H1 (cell line): ENCODE measurements around the gene TBX21. TPM values are rescaled to one million over a fixed set of nuclear protein-coding genes. Genes with fewer than 3 reads are reported as not detected.

Experiments used
- EGR1 ChIP-seq: IDR thresholded peaks from 2 replicates; pipeline ENCODE4 v1.6.1; 2011; ENCODE audit warnings: low read depth, low read length, borderline replicate concordance
- FOSL1 ChIP-seq: IDR thresholded peaks from 2 replicates; pipeline ENCODE4 v1.6.1; 2011; ENCODE audit warnings: mild to moderate bottlenecking, low read depth, low read length, moderate library complexity; ENCODE audit not compliant: insufficient read depth
- HDAC2 ChIP-seq, 2 experiments: fragments of 300-600 bp in 1 of 2; sonication (generic) in 1 of 2; IDR thresholded peaks; 2 replicates each; pipeline ENCODE4 v1.6.1; 2011 to 2012; ENCODE audit warnings: low read depth in 2 of 2, low read length in 2 of 2, mild to moderate bottlenecking in 2 of 2, moderate library complexity in 2 of 2, borderline replicate concordance in 1 of 2, inconsistent platforms in 1 of 2
- SP4 ChIP-seq: IDR thresholded peaks from 2 replicates; pipeline ENCODE4 v1.6.1; 2012; ENCODE audit warnings: low read length, inconsistent platforms
- TAF7 ChIP-seq: optimal IDR thresholded peaks from 2 replicates; pipeline ENCODE3; 2011; ENCODE audit warnings: low read depth, mild to moderate bottlenecking, inconsistent platforms, low read length, moderate library complexity, borderline replicate concordance
- ZNF274 ChIP-seq: IDR thresholded peaks from 2 replicates; pipeline ENCODE4 v1.7.0; 2012; ENCODE audit warnings: low read length, borderline replicate concordance; ENCODE audit errors: extremely low read depth
- polyA plus RNA-seq, 7 experiments: library from polyadenylated mRNA; depleted of rRNA in 3 of 7; stranded (reverse) in 5 of 7; unstranded in 2 of 7; fragments of >200 nt in 5 of 7; fragments of 200-250 nt in 2 of 7; gene quantifications; 1 replicate in 5 of 7; 2 replicates in 1 of 7; 4 replicates in 1 of 7; pipeline versions ENCODE4 v1.2.1 to v1.2.3, GENCODE V29; 2011 to 2013; ENCODE audit warnings: missing spikeins in 2 of 7, mixed read lengths in 2 of 7
- total RNA-seq: library from RNA; stranded (reverse); fragmentation: NEBNext Ultra II Directional; extraction: Animal tissue kit (Norgen Biotek cat#: 25700); gene quantifications from 2 replicates; pipeline ENCODE4 v1.2.1, GENCODE V29; 2021
- TF ChIP-seq, protein P1 (sequence below): IDR thresholded peaks from 2 replicates; pipeline ENCODE4 v1.6.1; 2012; ENCODE audit warnings: inconsistent platforms

Gene TBX21
- total and polyA plus RNA-seq, 2 of the 8 experiments (the other 6 are each of a cell fraction or from before 2014, with no cell fraction given): not detected

DNA sequence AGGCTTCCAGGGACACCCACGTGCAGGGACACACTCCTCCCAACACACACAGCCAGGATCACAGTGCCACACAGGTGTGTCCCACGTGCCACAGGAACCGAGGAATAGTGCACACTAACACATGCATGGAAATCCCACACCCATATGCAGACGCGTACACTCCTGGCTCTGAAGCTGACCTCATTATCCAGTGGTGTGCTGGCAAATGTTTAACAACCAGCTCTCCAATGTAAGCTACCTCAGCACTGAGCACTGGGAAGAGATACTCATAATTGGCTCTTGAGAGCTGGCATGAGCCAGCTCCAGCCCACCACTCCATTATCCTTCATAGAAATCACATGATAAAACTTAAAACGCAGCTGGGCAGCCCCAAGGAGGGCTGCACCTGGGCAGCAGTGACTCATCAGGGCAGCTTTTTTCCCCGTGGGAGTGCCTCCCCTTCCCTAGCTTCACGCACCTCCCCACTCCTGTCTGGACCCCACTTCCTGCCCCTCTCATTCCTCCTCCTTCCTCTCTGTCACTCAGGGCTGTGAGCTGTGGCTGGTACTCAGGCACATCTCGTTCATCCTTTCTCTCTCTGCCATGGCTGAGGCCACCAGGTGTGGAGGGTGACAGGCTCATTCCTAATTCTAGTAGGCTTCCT, 14.9 kb upstream of the TBX21 start (continued):
- TF ChIP-seq EGR1 (no peak), TAF7 (no peak), SP4 (no peak), HDAC2 (IDR thresholded peaks at IDR 0.05; ENCODE audit: borderline replicate concordance in 1 of 2, low read depth in 2 of 2, low read length in 2 of 2) (no peak), ZNF274 (no peak), FOSL1 (no peak)
- TF ChIP-seq, protein P1, sequence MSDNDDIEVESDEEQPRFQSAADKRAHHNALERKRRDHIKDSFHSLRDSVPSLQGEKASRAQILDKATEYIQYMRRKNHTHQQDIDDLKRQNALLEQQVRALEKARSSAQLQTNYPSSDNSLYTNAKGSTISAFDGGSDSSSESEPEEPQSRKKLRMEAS: no peak
